CD4-positive, alpha-beta memory T cell (primary cell): ENCODE results near the gene CLPSL1. TPM values are rescaled to one million over a fixed set of nuclear protein-coding genes. Genes with fewer than 3 reads are reported as not detected.

Experiments
- CTCF ChIA-PET: fragments of 350-600 bp; sonication (Branson Sonifier 250); formaldehyde crosslinking; loops from one replicate; lab custom pipeline; 2021; ENCODE audit warnings: inconsistent platforms; ENCODE audit not compliant: partially characterized antibody; lab: Charles Lee
- POLR2A ChIA-PET: fragments of 350-600 bp; sonication (Branson Sonifier 250); formaldehyde crosslinking; loops from one replicate; lab custom pipeline; 2021; ENCODE audit not compliant: partially characterized antibody; lab: Charles Lee
- DNase-seq, 5 donors: peaks; one replicate each; pipeline versions ENCODE4 v3.0.0 to v3.0.0-alpha.2; 2020 to 2022; ENCODE audit warnings: mixed read lengths in 1 of 5
- H3K27ac ChIP-seq: one replicate; pipeline ENCODE4 v1.7.0; 2013; ENCODE audit warnings: low read depth, low read length
- H3K27me3 ChIP-seq: 2 replicates; pipeline ENCODE4 v1.7.0; 2013; ENCODE audit warnings: mild to moderate bottlenecking, low read length, moderate library complexity; ENCODE audit not compliant: insufficient read depth
- H3K36me3 ChIP-seq: 2 replicates; pipeline ENCODE4 v1.7.0; 2013; ENCODE audit warnings: mild to moderate bottlenecking, low read length, moderate library complexity; ENCODE audit not compliant: insufficient read depth
- H3K4me1 ChIP-seq: 2 replicates; pipeline ENCODE4 v1.7.0; 2013; ENCODE audit warnings: mild to moderate bottlenecking, low read length, moderate library complexity; ENCODE audit not compliant: insufficient read depth
- H3K4me3 ChIP-seq, 2 donors: one replicate each; pipeline ENCODE4 v1.7.0; 2013; ENCODE audit warnings: low read length in 2 of 2, mild to moderate bottlenecking in 1 of 2
- H3K9me3 ChIP-seq, 2 donors: one replicate each; pipeline ENCODE4 v1.7.0; 2013; ENCODE audit warnings: low read length in 2 of 2, control low read depth in 1 of 2; ENCODE audit not compliant: control insufficient read depth in 1 of 2
- H3K27ac Mint-ChIP-seq, 7 donors: one replicate each; pipeline ENCODE4 v1.8.0; 2020 to 2021; ENCODE audit warnings: mixed read lengths in 7 of 7, mild to moderate bottlenecking in 6 of 7, inconsistent platforms in 3 of 7, moderate library complexity in 3 of 7
- H3K27me3 Mint-ChIP-seq, 2 donors: one replicate each; pipeline ENCODE4 v1.8.0; 2020 to 2021; ENCODE audit warnings: mixed read lengths in 2 of 2
- H3K36me3 Mint-ChIP-seq, 2 donors: one replicate each; pipeline ENCODE4 v1.8.0; 2020 to 2021; ENCODE audit warnings: mixed read lengths in 2 of 2, inconsistent platforms in 1 of 2, mild to moderate bottlenecking in 1 of 2
- H3K4me1 Mint-ChIP-seq, 4 donors: one replicate each; pipeline ENCODE4 v1.8.0; 2020 to 2021; ENCODE audit warnings: mixed read lengths in 4 of 4, mild to moderate bottlenecking in 1 of 4
- H3K4me3 Mint-ChIP-seq, 8 donors: one replicate each; pipeline ENCODE4 v1.8.0; 2020 to 2021; ENCODE audit warnings: mixed read lengths in 8 of 8, mild to moderate bottlenecking in 7 of 8, moderate library complexity in 6 of 8, inconsistent platforms in 3 of 8
- H3K9me3 Mint-ChIP-seq, 8 donors: one replicate each; pipeline ENCODE4 v1.8.0; 2020 to 2021; ENCODE audit warnings: mixed read lengths in 8 of 8, mild to moderate bottlenecking in 5 of 8, inconsistent platforms in 3 of 8, moderate library complexity in 1 of 8
- intact Hi-C: fragments of 100-400 bp; cut with micrococcal nuclease; formaldehyde crosslinking; loops from one replicate; pipeline ENCODE4 v1.15.1; 2023
- polyA plus RNA-seq, 2 donors: library from polyadenylated mRNA; unstranded; fragments of 300-500 nt; fragmentation: Illumina TruSeq; gene quantifications; one replicate each; pipeline ENCODE4 v1.2.3, GENCODE V29; 2021
- total RNA-seq, 2 experiments: library from RNA; stranded (reverse); gene quantifications; one replicate each; pipeline ENCODE4 v1.2.3, GENCODE V29; 2021

CLPSL1 gene
- total and polyA plus RNA-seq, 4 experiments from 2014 or later: not detected

DNA sequence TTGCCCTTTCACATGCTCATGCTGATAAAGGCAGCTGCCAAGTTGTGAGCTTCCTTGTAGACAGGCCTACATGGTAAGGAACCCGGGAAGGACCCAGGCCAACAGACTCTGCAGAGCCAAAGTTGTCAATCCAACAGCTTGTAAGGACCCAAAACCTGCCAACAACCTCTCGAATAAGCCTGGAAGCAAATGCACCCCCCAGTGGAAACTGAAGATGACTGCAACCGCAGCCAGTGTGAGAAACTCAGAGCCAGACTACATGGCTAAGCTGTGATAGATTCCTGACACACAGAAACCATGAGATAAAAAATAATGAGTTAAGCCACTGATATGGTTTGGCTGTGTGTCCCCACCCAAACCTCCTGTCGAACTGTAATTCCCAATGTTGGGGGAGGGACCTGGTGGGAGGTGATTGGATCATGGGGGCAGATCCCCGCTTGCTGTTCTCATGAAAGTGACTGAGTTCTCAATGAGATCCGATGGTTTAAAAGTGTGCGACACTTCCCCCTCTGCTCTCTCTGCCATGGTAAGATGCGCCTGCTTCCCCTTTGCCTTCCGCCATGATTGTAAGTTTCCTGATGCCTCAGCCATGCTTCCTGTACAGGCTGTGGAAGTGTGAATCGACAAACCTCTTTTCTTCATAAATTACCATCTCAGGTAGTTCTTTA, 23.2 kb upstream of the CLPSL1 start:
- POLR2A ChIA-PET: no interaction called here

GRCh38 chr6:35759426-35759825, 21.4 kb upstream of the CLPSL1 start:
- Mint-ChIP-seq H3K4me3 (no peak overlapping the region), H3K36me3 (no peaks in the 10 kb centered on the region), H3K27ac (no peak overlapping the region), H3K27me3 (peaks cover 33 to 40% of the 10 kb centered on the region in 2 donors), H3K4me1 (peaks cover 0 to 6% (median 2%) of the 10 kb centered on the region in 4 donors), H3K9me3 (no peaks in the 10 kb centered on the region)
- Histone ChIP-seq H3K27ac (no peak overlapping the region), H3K4me3 (no peak overlapping the region), H3K36me3 (no peaks in the 10 kb centered on the region), H3K9me3 (no peaks in the 10 kb centered on the region), H3K27me3 (peaks cover 11% of the 10 kb centered on the region), H3K4me1 (no peaks in the 10 kb centered on the region)
- ChIA-PET CTCF (interaction anchor here (1.2 kb wide), 1 partner anchor 528 kb away, joined by 3 read pairs; no protein-coding TSS in a partner anchor), POLR2A (no interaction called here)
- DNase-seq: no peak
- intact Hi-C loops: no loop called here

More for the DNA sequence above, 23.2 kb upstream of the CLPSL1 start:
- H3K27me3 ChIP-seq: peaks cover 4% of the 10 kb centered on the region
- H3K4me3 ChIP-seq: no peak overlapping the region
- H3K4me1 ChIP-seq: no peaks in the 10 kb centered on the region
- intact Hi-C loops: no loop called here
- Mint-ChIP-seq H3K4me1 (peaks cover 0 to 2% (median 0%) of the 10 kb centered on the region in 4 donors), H3K27me3 (peaks cover 18 to 24% of the 10 kb centered on the region in 2 donors), H3K4me3 (no peak overlapping the region), H3K27ac (no peak overlapping the region), H3K36me3 (no peaks in the 10 kb centered on the region), H3K9me3 (no peaks in the 10 kb centered on the region)
- no peaks in the 10 kb centered on the region for H3K36me3 ChIP-seq
- CTCF ChIA-PET: interaction anchor here (0.8 kb wide), 1 partner anchor 133 kb away, joined by 3 read pairs; no protein-coding TSS in a partner anchor
- H3K27ac ChIP-seq: no peak overlapping the region
- no peaks in the 10 kb centered on the region for H3K9me3 ChIP-seq
- no peak for DNase-seq

GRCh38 chr6:35765739-35766138, 15.1 kb upstream of the CLPSL1 start:
- H3K9me3 ChIP-seq: no peaks in the 10 kb centered on the region
- no peak overlapping the region for H3K27ac Mint-ChIP-seq
- no peaks in the 10 kb centered on the region for H3K36me3 Mint-ChIP-seq
- peaks cover 11% of the 10 kb centered on the region for H3K27me3 ChIP-seq
- ChIA-PET CTCF (no interaction called here), POLR2A (no interaction called here)
- peaks cover 0 to 4% (median 2%) of the 10 kb centered on the region in 4 donors for H3K4me1 Mint-ChIP-seq
- H3K27ac ChIP-seq: no peak overlapping the region
- peaks cover 18 to 27% of the 10 kb centered on the region in 2 donors for H3K27me3 Mint-ChIP-seq
- intact Hi-C loops: no loop called here
- peaks cover 0 to 2% (median 0%) of the 10 kb centered on the region in 8 donors for H3K9me3 Mint-ChIP-seq
- H3K4me3 ChIP-seq: no peak overlapping the region
- DNase-seq: no peak
- no peaks in the 10 kb centered on the region for H3K36me3 ChIP-seq
- no peaks in the 10 kb centered on the region for H3K4me1 ChIP-seq
- H3K4me3 Mint-ChIP-seq: no peak overlapping the region

DNA sequence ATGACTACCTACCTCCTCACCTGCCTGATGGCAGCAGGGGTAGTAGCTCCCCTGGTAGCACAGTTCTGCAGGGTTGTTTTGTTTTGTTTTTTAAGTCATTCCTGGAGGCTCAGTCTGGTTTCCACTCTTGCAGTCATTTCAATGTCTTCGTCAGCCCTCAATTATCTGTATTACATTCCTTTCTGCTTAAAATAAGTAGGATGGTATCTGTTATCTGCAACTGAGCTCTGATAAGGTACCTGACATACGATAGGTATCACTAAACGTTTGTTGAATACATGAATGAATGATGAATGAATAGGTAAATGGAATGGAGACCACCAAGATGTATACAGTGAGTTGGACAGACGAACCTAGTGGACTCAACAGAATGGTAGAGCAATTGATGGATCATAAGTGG, 11.6 kb upstream of the CLPSL1 start:
- H3K4me3 Mint-ChIP-seq: no peak overlapping the region
- Histone ChIP-seq H3K27ac (no peak overlapping the region), H3K9me3 (no peaks in the 10 kb centered on the region), H3K27me3 (no peaks in the 10 kb centered on the region), H3K4me1 (no peaks in the 10 kb centered on the region), H3K36me3 (no peaks in the 10 kb centered on the region), H3K4me3 (no peak overlapping the region)
- CTCF ChIA-PET: no interaction called here
- intact Hi-C loops: no loop called here
- H3K27me3 Mint-ChIP-seq: peaks cover 1 to 8% of the 10 kb centered on the region in 2 donors
- POLR2A ChIA-PET: interaction anchor here (0.5 kb wide), 1 partner anchor 262 kb away, joined by 3 read pairs; no protein-coding TSS in a partner anchor
- no peaks in the 10 kb centered on the region for H3K36me3 Mint-ChIP-seq
- H3K27ac Mint-ChIP-seq: no peak overlapping the region
- H3K4me1 Mint-ChIP-seq: peaks cover 0 to 1% (median under 1%) of the 10 kb centered on the region in 4 donors
- DNase-seq: no peak
- H3K9me3 Mint-ChIP-seq: peaks cover 0 to 2% (median 0%) of the 10 kb centered on the region in 8 donors

- H3K27ac Mint-ChIP-seq: no peak overlapping the region
- H3K9me3 Mint-ChIP-seq: peaks cover 0 to 2% (median 0%) of the 10 kb centered on the region in 8 donors
- Histone ChIP-seq H3K4me1 (no peaks in the 10 kb centered on the region), H3K9me3 (no peaks in the 10 kb centered on the region), H3K27me3 (no peaks in the 10 kb centered on the region), H3K4me3 (no peak overlapping the region), H3K27ac (no peak overlapping the region), H3K36me3 (no peaks in the 10 kb centered on the region)
- CTCF ChIA-PET: no interaction called here
- H3K4me3 Mint-ChIP-seq: no peak overlapping the region
- H3K27me3 Mint-ChIP-seq: peaks cover 8 to 12% of the 10 kb centered on the region in 2 donors
- DNase-seq: no peak
- intact Hi-C loops: no loop called here
- no peaks in the 10 kb centered on the region for H3K4me1 Mint-ChIP-seq
- POLR2A ChIA-PET: no interaction called here
- no peaks in the 10 kb centered on the region for H3K36me3 Mint-ChIP-seq
Measured at GRCh38 chr6:35771343-35771627, 9.5 kb upstream of the CLPSL1 start.

- no peak for DNase-seq
- POLR2A ChIA-PET: no interaction called here
- Histone ChIP-seq H3K27ac (no peak overlapping the region), H3K27me3 (no peaks in the 10 kb centered on the region), H3K4me1 (no peaks in the 10 kb centered on the region), H3K4me3 (no peak overlapping the region), H3K9me3 (no peaks in the 10 kb centered on the region), H3K36me3 (no peaks in the 10 kb centered on the region)
- Mint-ChIP-seq H3K9me3 (peaks cover 0 to 1% (median 0%) of the 10 kb centered on the region in 8 donors), H3K27me3 (peaks cover 15 to 21% of the 10 kb centered on the region in 2 donors), H3K27ac (no peak overlapping the region), H3K36me3 (no peaks in the 10 kb centered on the region), H3K4me3 (no peak overlapping the region), H3K4me1 (peaks cover 2 to 5% (median 4%) of the 10 kb centered on the region in 4 donors)
- CTCF ChIA-PET: no interaction called here
- intact Hi-C loops: no loop called here
Measured at GRCh38 chr6:35774116-35774794, 6.6 kb upstream of the CLPSL1 start.

DNA sequence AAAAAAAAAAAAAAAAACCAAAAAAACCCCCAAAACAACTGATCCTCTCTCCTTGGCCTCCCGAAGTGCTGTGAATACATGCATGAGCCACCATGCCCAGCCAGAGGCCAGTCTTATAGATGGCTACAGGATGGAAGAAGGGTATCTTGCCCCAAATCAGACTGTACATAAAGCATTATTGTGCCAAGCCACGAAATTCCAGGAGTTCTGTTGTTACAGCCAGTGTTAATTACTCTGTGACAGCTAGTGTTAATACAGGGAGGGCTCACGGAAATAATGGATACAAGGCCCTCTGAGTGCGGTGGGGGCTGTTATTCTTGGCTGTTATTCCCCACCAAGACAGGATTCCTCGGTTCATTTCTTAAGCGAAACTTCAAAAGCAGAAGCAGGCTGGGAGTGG, 5.8 kb upstream of the CLPSL1 start:
- Histone ChIP-seq H3K27ac (no peak overlapping the region), H3K4me3 (no peak overlapping the region), H3K9me3 (no peaks in the 10 kb centered on the region), H3K36me3 (no peaks in the 10 kb centered on the region), H3K4me1 (no peaks in the 10 kb centered on the region), H3K27me3 (no peaks in the 10 kb centered on the region)
- intact Hi-C loops: no loop called here
- ChIA-PET POLR2A (no interaction called here), CTCF (no interaction called here)
- Mint-ChIP-seq H3K4me1 (peaks cover 2 to 5% (median 4%) of the 10 kb centered on the region in 4 donors), H3K4me3 (no peak overlapping the region), H3K36me3 (no peaks in the 10 kb centered on the region), H3K9me3 (no peaks in the 10 kb centered on the region), H3K27ac (peak overlapping the region in 1 of 7 donors; percentile 12), H3K27me3 (peaks cover 18 to 28% of the 10 kb centered on the region in 2 donors)
- DNase-seq: no peak
